ENCODE results near the gene MAP3K21. TPM values are rescaled to one million over a fixed set of nuclear protein-coding genes. Genes with fewer than 3 reads are reported as not detected.

The MAP3K21 gene
- total RNA-seq, 4 donors from 2014 or later: 0.19 to 1.9 (median 1.1) TPM

- no peak for TF ChIP-seq CTCF (IDR thresholded peaks at IDR 0.05; ENCODE audit: low read depth)
These were observed 13.9 kb upstream of the MAP3K21 start for GRCh38 chr1:233313434-233314155.

GRCh38 chr1:233315718-233316301, 11.7 kb upstream of the MAP3K21 start:
- TF ChIP-seq CTCF (IDR thresholded peaks at IDR 0.05; ENCODE audit: low read depth): no peak

GRCh38 chr1:233316473-233316872, 11.1 kb upstream of the MAP3K21 start:
- no peak for TF ChIP-seq CTCF (IDR thresholded peaks at IDR 0.05; ENCODE audit: low read depth)

GRCh38 chr1:233319272-233319671, 8.3 kb upstream of the MAP3K21 start:
- TF ChIP-seq CTCF (IDR thresholded peaks at IDR 0.05; ENCODE audit: low read depth): no peak

GRCh38 chr1:233320023-233320422, 7.5 kb upstream of the MAP3K21 start:
- TF ChIP-seq CTCF (IDR thresholded peaks at IDR 0.05; ENCODE audit: low read depth): no peak

- TF ChIP-seq CTCF (IDR thresholded peaks at IDR 0.05; ENCODE audit: low read depth): no peak
These were observed 3.8 kb upstream of the MAP3K21 start for GRCh38 chr1:233323718-233324117.

- no peak for TF ChIP-seq CTCF (IDR thresholded peaks at IDR 0.05; ENCODE audit: low read depth)
These were observed 1.2 kb upstream of the MAP3K21 start for GRCh38 chr1:233326319-233326718.

All from subcutaneous adipose tissue (tissue), 4 donors.